GM10266 (cell line): ENCODE measurements around the gene PLEK.
A peak's percentile ranks its signal among the peaks of the same experiment; 100 is the strongest.

Experiments
- DNase-seq: peaks from one replicate; pipeline ENCODE4 v3.0.0; 2012; ENCODE audit errors: extremely low spot score
- TF ChIP-seq, protein P1 (sequence below): IDR thresholded peaks from 2 replicates; pipeline ENCODE4 v1.5.1; 2012; ENCODE audit warnings: mild to moderate bottlenecking, low read depth; ENCODE audit not compliant: control insufficient read depth, insufficient read depth; ENCODE audit errors: missing control alignments

PLEK gene

DNA sequence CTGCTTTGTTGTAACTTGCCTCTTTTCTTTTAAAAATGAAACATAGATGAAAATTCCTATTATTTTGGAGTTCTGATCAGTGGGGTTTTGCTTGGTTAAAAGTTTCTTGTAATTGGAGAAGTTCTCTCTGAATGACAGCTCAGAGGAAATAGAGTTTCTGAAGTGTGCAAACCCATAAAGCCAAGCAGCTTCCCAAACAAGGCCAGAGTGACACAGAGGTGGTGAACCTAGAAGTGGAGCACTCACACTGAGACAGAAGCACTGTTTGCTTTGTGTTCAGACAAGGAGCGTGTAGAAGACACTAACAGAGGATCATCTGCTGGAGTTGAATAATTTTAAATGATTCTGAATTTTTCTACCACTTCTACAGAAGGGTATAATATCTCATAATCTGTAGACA is 52.8 kb downstream of the PLEK start:
- TF ChIP-seq, protein P1, sequence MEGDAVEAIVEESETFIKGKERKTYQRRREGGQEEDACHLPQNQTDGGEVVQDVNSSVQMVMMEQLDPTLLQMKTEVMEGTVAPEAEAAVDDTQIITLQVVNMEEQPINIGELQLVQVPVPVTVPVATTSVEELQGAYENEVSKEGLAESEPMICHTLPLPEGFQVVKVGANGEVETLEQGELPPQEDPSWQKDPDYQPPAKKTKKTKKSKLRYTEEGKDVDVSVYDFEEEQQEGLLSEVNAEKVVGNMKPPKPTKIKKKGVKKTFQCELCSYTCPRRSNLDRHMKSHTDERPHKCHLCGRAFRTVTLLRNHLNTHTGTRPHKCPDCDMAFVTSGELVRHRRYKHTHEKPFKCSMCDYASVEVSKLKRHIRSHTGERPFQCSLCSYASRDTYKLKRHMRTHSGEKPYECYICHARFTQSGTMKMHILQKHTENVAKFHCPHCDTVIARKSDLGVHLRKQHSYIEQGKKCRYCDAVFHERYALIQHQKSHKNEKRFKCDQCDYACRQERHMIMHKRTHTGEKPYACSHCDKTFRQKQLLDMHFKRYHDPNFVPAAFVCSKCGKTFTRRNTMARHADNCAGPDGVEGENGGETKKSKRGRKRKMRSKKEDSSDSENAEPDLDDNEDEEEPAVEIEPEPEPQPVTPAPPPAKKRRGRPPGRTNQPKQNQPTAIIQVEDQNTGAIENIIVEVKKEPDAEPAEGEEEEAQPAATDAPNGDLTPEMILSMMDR = no peak
- no peak for DNase-seq

DNA sequence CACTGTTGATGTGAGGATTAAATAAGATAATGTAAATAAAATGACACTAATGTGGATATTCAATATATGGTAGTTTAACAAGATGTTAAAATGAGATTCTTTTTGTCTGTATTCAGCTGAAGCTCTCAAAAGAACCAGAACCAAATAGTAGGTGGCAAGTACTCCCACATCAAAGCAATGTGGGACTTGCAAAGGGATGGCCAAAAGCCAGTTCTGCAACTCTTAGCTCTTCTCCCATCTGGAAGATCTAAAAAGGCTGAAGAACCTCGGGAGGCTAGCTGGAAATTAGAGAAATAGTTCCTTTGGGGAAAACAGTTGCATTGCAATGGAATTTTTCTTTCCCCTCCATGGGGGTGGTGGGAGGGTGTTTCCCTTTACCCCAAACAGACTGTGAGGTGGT is 53.3 kb downstream of the PLEK start:
- no peak for DNase-seq
- TF ChIP-seq, protein P1 = no peak

DNA sequence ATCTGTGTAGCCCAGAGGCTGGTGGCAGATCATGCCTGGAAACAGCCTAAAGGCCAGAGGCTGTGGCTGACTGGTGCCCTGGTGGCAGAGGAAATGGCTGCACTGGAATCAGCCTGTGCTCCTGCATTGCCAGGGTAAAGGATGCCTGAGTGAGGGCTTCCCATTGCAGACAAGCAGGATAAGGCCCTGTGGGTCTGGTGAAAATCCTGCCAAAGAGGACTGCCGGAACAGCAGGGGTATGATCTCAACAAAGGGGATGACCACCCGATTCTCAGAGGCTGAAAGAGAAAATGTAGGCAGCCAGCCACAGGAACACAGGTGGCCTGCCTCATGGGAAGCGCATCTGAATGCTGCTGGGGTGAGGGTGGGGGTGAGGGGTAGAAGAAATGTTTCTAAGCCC is 53.8 kb downstream of the PLEK start:
- no peak for DNase-seq
- TF ChIP-seq, protein P1 = no peak

DNA sequence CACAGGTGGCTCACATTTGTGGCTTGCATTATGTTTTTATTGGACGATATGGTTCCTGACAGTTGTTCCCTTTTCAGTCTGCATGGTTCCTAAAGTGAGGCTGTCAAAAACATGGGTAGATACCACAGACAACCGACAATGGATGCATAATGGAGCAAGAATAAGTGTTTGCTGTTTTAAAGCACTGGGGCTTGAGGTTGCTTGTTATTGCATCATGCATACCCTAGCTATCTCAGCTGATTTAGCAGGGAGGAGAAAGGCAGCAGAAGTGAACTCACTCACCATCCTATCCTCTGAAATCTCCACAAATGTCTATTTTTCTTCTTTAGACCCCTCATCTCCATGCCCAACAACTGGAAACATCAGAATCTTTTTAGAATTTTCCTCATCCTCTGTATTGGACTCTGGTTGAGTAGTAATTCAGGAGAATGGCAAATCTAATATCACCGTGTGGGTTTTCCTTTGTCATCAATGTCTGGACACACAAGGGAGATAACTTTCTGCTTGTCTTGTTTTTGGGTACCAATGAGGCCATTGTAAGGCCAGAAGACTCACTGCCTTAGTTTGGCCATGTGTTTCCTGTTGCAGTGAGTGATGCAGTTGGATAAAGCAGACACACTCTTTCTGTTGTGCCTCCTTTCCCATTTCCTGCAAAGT is 55.3 kb downstream of the PLEK start:
- TF ChIP-seq, protein P1 = no peak
- DNase-seq = no peak

DNA sequence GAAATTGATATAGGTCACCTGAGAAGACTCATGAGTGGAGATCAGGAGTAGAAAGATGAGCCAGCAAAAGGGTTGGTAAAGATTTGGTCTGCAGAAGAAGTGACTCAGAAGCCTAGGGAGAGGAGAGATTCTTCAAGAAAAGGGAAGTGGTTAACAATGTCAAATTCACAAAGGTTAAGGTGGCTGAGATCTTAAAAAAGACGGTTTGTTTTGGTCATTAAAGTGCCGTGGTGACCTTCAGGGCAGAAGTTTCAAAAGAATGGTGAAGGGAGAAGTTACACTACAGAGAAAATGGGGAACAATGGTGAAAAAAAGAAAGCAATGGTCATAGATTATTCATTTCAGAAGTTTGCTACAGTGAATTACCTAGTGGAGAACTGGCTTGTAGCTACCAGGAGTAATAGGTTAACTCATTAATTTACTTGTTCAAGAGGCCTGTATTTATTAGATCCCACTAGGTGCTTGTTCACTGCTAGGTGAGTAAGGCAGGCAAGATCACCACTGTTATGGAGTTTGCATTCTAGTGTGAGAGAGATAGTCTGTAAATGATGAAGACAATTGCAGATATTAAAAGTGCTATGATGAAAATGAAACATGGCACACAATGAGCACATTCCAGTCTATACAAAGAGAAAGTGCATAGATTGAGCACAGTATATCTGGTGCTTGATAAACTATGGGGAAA is 59.0 kb downstream of the PLEK start:
- DNase-seq = peak; percentile 59
- TF ChIP-seq, protein P1 = no peak

DNA sequence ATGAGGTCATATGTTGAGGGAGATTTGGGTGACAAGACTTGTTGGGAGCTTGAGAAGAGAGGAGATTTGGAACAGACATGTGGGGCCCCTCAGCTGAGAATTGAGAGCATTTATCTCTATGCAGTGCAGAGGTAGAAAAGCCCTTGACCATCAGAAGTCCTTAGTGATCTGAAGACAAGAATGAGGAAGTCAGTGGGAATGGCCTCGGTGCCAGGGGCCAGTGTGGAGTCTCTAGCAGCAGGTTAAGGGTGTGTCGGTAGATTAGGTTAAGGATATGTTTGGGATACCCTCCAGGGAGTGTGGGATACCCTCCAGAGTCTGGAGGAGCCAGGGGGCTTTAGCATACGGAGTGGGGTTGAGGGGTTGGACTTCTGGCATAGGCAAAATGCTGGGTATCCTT is 60.4 kb downstream of the PLEK start:
- TF ChIP-seq, protein P1 = no peak
- no peak for DNase-seq

DNA sequence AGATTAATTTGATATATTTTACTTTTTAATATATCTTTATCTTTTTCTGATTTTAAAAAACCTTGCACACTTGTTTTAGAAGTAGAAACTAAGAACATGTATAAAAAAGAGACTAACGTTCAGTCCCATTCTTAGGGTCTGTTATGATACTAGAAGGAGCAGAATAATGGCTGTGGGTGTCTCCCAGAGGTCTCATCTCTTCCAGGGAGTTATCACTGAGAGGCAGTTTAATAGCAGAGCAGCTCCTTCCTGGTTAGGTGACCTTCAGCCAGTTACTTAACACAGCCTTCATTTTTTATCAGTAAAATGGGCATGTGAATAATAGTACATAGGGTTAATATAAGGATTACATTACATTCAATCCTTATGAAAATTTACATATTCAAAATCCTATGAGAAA is 61.4 kb downstream of the PLEK start:
- TF ChIP-seq, protein P1 = no peak

More for the DNA sequence above, 61.4 kb downstream of the PLEK start:
- DNase-seq = no peak
